Measurements from ENCODE around the gene CELSR1. TPM values are rescaled to one million over a fixed set of nuclear protein-coding genes. Genes with fewer than 3 reads are reported as not detected.

CELSR1 gene
- total RNA-seq, 1 experiment from 2014 or later: 30.7 TPM

Other genes with a start within 250 kb of the CELSR1 start
- 36.2 TPM for gene GTSE1, start 240.8 kb downstream of the CELSR1 start, total RNA-seq (2021; ENCODE audit: unreplicated experiment)
- 48.8 TPM for gene TRMU, start 201.9 kb downstream of the CELSR1 start, total RNA-seq (2021; ENCODE audit: unreplicated experiment)
- gene GRAMD4, start 82.8 kb upstream of the CELSR1 start, total RNA-seq (2021; ENCODE audit: unreplicated experiment): 30.8 TPM
- 30.9 TPM for gene CERK, start 200.6 kb upstream of the CELSR1 start, total RNA-seq (2021; ENCODE audit: unreplicated experiment)
- gene TBC1D22A, start 225.0 kb upstream of the CELSR1 start, total RNA-seq (2021; ENCODE audit: unreplicated experiment): 28.7 TPM